Loucy (cell line): ENCODE data around the gene BRSK2.

Experiments
- EZH2phosphoT487 ChIP-seq: fragments of 200-600 bp; IDR thresholded peaks from 2 replicates; pipeline ENCODE4 v1.6.1; 2018; ENCODE audit warnings: antibody characterized with exemption, mild to moderate bottlenecking, moderate library complexity, borderline replicate concordance
- TF ChIP-seq, protein P1 (sequence below): fragments of 200-600 bp; sonication (generic); conservative IDR thresholded peaks from 2 replicates; pipeline ENCODE4 v1.5.1; 2014; ENCODE audit warnings: mild to moderate bottlenecking, antibody characterized with exemption, low read length

DNA sequence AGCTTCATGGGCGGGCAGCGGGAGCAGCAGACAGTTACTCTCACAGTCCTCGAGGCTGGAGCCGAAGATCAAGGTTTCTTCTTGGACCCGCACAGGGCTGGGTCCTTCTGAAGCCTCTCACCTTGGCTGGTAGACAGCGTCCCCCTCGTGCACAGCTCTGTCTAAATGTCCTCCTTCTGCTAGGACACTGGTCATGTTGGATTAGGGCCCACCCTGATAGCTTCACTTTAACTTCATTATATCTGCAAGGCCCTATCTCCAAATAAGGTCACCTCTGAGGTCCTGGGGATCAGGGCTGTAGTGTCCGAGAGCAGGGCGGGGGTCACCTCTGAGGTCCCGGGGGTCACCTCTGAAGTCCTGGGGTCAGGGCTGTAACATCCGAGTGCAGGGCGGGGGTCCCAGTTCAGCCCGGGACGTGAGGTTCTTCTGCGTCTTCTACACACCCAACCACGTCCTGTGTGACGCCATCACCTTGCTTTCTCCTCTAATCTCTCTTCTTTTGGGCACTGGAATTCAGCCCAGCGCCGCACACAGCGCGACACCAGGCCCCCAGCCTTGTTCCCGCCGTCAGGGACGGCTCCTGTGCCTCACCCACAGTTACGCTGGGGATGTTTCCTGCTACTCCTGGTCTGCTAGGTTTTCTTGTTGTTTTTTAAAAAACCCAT is 46.2 kb upstream of the BRSK2 start:
- no peak for TF ChIP-seq EZH2phosphoT487
- TF ChIP-seq, protein P1, sequence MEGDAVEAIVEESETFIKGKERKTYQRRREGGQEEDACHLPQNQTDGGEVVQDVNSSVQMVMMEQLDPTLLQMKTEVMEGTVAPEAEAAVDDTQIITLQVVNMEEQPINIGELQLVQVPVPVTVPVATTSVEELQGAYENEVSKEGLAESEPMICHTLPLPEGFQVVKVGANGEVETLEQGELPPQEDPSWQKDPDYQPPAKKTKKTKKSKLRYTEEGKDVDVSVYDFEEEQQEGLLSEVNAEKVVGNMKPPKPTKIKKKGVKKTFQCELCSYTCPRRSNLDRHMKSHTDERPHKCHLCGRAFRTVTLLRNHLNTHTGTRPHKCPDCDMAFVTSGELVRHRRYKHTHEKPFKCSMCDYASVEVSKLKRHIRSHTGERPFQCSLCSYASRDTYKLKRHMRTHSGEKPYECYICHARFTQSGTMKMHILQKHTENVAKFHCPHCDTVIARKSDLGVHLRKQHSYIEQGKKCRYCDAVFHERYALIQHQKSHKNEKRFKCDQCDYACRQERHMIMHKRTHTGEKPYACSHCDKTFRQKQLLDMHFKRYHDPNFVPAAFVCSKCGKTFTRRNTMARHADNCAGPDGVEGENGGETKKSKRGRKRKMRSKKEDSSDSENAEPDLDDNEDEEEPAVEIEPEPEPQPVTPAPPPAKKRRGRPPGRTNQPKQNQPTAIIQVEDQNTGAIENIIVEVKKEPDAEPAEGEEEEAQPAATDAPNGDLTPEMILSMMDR = no peak
